ENCODE measurements around the gene XIRP1.

XIRP1 gene

GRCh38 chr3:39143051-39143885 lies 49.1 kb downstream of the XIRP1 start:
- no peak for DNase-seq

DNA sequence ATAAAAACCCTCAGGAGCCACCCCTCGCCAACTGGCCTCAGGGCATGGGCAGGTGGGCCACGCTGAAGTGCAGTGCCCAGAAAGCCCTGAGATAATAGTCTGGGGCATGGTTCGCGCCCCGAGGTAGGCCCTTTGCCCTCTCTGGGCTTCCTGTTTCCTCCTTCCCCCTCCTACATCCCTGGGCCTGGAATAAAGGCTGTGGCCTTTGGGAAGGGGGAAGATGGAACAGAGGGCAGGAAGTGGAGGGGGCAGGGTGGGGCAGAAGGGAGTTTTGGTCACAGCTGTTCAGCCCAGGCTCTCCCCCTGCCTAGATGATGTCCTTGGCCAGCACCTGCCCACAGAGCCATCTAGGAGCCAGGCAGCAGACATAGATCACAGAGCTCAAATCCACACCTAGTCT lies 50.3 kb downstream of the XIRP1 start:
- DNase-seq: no peak

DNA sequence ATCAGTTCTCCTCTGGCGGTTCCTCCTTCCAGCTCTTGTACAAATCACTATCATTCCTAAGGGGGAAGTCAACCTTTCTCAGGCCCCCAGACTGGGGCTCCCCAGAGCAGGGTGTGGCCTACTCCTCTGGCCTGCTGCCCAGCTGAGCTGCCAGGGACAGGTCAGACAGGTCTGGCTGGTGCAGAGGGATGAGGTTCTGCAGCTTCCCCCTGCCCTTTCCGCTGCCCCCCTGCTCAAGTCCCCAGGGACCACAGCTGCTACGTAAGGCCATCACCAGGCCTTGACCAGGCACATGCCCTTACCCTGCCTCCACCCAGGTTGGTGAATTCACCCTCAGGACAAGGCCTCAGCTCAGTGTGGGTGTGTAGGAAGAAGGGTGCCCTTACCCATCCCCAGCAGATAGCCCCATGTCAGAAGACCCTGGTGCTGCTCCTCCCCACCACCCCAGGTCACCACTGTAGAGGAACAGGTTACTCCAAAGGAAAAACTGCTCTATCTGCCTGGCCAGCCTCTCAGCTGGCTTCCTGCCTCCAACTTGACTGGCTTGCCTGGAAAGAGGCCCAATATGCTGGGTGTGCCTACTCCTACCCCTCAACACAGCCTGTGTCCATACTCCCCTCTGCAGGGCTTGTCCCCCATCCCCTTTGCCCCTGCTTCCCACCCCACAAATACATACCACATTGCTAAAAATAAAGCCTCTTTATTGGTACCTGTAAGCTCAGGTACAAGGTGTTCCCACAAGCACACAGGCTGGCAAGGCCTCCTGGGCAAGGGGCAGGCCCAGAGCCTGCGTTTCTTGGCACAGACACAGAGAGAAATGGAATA lies 51.0 kb downstream of the XIRP1 start:
- peak; percentile 4 for DNase-seq

GRCh38 chr3:39140341-39140971 lies 51.9 kb downstream of the XIRP1 start:
- DNase-seq: no peak

GRCh38 chr3:39139442-39139841 lies 53.0 kb downstream of the XIRP1 start:
- DNase-seq: no peak

DNA sequence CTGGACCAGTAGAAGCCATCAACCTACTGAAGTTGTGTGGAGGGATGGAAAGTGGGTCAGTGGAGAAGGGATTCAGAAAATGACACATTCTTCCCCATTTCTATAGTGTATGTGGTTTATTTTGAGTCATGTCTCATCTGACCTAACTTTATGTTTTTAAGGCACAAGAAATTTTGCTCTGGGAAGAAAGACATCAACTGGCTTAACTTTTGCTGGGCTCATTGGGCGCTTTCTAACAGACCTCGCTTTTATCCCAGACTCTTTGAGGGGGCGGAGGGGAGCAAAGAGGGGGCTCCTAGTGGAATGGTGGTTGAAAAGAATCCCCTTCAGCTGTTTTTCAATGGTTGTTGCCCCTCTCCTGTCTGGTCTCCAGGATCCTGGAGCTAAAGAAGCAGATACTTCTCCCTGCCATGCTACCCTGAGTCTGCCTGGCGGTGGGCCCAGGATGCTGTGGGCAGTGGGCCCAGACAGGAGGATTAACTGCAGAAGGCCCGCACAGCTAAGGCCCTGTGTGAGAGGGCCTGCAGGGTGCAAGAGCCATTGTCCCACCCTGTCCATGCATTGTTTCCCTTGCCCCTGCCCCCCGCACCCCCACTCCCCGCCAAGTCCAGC lies 53.5 kb downstream of the XIRP1 start:
- no peak for DNase-seq

- DNase-seq: no peak
Observed at GRCh38 chr3:39137991-39138803, 54.2 kb downstream of the XIRP1 start.

- no peak for DNase-seq
Observed at GRCh38 chr3:39137435-39137936, 54.9 kb downstream of the XIRP1 start.

DNA sequence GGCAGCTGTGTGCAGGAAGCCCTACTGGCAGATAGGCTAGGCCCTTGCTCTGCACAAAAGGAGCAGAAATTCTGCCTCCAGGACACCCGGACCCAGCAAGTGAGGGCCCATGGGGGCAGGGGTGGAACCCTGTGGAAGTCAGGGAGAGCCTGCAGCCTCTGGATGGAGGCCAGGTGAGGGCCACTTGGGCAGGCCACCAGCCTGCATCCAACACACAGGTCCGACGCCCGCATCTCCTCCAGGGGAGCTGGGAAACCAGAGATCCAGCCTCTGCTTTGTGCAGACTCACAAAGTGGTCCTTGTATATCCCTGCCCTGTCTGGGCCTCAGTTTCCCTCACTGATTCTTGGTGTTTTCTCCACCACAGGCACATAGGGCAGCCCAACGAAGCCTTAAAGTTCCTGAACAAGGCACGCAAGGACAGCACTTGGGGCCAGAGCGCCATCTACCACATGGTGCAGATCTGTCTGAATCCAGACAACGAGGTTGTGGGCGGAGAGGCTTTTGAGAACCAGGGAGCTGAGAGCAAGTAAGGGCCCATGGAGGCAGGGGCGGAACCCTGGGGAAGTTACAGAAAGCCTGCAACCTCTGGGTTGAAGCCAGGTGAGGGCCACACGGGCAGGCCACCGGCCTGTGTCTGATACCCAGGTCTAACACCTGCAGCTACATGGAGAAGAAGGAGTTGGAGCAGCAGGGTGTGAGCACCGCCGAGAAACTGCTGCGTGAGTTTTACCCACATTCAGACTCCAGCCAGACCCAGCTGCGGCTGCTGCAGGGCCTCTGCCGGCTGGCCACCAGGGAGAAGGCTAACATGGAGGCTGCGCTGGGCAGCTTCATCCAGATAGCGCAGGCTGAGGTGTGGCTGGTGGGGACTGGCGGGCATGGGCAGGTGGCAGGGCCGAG lies 55.6 kb downstream of the XIRP1 start:
- no peak for DNase-seq

DNA sequence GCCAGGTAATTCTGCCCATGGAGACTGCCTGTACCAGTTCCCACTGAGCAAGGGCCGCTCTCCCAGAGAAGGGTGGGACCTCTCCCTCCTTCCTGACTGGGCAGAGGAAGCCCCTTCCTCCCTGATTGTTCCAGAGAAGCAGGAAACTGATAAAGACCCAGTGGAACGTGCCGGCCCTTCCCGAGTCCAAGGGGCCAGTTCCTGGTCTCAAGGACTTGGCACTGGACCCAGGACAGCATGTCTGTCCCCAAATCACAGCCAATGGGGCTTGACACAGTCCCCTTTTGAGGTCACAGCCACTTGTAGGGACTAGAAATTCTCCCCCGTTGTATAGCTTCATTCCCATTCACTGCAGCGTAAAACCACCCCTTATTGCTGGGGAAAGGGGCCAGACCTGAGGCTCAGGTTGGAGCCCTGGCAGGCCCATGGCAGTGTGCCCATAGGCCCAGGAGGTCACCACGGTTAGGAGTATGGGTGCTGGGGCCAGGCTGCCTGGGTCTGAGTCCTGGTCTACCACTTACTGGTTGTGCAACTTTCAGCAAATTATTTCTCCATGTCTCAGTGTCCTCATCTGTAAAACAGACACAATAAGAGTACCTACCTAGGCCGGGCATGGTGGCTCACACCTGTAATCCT lies 57.1 kb downstream of the XIRP1 start:
- no peak for DNase-seq

GRCh38 chr3:39134305-39134704 lies 58.1 kb downstream of the XIRP1 start:
- no peak for DNase-seq

GRCh38 chr3:39133822-39134221 lies 58.6 kb downstream of the XIRP1 start:
- DNase-seq: no peak
